Measurements from ENCODE around the gene FGFRL1.

The FGFRL1 gene

DNA sequence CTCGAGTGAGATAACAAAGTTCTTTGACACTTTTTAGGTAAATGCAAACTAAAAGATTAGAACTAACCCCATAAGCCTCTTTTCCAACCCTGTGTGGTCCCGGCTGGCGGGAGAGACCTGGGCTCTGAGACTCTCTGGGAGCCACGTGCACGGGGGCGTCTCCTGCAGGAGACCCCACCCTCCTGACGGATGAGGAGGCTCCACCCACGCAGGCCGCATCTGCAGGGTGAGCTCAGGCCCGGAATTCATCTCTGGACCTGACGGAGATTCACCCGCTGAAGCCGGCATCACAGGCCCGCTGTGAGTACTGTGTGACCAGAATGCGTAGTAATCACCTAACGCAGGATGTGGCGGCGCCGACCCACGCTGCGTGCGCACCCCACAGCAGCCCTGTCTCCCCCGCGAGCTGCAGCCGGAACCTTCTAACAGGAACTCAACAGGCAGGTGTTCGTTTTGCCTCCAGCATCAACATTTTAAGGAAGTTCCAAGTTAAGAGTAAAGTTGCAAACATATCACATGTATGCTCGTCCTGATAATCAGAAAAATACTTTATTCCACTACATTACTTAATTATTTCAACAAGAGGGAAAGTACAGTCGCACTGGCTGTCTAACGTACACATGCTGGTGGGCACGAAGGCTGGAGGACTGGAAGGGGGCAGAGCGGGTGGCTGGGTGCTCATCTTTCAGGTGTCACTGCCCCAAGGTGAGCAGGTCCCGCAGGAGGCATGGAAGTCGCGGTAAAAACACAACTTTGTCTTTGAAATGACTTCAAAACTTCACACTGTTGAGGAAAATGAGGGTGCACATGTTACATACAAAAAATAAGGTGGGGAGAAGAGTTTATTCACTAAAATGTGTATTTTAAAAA is 44.5 kb downstream of the FGFRL1 start:
- peak; percentile 61 for DNase-seq

DNA sequence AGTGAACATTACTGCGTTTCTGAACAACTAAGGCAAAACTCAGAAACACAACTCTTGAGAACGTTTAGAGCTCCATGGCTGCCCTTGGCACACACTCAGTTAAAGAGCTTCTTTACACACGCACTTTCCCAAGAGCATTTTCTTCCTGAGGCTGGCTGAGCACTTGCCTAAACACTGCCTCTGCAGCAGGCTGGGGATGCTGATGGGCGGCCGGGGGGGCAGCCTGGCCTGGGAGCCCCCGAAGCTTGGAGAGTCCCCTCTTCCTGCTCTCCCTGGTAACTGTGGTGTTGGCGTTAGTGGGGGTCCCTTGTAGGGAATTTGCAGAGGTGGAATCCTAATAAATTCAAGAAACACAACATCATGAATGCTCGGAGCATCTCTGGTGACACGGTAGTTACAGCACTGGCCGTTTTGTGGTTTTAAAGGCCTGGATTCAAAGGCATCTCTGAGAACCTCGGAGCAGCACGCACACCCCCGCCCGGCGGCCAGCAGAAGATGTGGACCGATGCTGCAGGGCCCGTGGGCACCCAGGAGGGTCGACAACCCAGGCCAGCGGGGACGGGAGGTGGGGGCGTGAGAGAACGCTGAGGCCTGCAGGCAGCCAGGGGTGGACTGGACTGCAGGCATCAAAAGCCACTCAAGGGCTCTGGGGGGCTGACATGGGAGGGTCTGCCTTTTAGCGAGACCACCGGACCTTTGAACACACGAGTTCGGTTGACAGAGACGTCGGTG is 45.4 kb downstream of the FGFRL1 start:
- no peak for DNase-seq

DNA sequence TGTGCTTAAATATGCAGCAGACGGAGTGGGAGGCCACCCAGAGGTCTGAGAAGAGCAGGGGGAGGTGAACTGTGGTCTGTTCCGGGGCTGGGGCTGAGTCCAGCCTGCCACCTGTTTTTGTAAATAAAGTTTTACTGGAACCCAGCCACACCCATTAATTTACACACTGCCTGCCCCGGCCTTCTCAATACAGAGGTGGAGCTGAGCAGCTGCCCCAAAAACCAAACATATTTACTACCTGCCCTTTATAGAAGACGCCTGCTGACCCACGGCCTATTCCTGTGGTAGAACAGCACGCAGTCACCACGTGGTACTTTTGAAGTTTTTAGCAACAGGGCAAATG is 45.9 kb downstream of the FGFRL1 start:
- no peak for DNase-seq

DNA sequence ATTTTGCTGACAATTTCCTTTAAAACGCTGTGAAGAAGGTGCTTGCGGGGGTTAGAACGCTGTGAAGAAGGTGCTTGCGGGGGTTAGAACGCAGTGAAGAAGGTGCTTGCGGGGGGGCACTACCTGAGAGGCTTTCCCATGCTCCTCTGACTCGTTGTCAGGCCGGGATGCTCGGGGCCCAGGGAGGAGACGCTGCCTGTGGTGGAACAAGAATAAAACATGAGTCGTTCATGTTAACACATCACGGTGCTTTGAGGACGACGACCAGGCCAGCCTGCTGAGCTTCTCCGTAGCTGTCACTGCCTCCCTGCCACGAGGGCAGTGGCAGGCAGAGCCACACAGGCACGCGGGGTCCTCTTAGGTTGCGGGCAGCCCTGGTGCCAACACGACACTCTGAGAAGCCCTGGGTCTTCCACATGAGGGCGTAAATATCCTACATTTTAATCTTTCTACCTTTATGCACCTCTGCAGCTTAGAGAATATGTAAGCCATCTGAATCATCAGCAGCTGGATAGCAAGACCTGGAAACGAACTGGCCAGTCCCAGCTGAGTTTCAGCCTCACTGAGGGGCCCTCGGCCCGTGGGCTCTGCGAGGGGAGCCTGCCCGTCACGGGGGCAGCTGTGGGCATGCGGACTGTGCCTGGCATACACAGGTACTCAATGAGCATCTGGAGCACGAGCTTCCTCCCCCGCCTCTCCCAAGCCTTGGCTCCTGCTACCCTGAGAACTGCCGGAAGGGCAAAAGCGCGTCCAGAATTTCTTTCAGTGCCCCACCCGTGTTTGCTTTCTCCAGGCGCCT is 47.0 kb downstream of the FGFRL1 start:
- DNase-seq = no peak

DNA sequence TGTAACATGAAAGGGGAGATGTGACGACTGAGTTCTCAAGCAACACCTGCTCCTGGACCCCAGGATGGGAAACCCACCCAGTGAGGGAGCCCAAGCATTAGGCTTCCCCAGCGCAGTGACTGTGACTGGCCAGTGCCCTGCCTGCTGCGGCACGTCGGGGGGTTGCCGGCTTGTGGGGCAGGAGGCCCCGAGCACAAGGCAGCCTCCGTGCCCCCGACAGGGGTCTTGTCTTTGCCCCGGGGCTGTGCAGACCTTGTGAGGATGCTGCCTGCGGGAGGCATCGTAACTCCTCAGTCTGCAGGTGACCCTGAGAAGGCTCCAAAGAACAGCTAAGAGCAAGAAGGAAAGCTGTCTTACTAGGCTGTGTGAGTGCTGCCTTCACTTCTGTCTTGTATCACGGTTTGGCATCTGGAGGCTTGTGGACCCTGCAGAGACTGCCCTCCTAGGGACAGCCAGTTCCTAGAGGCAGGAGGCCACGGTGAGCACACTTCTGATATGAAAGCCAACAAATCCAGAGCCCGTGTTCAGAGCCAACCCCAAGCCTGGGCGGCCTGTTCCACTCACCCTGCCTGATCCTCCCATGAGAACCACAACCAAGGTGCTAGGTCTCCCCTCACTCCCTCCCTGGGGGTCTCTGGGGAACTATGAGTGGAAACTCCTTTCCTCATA is 47.7 kb downstream of the FGFRL1 start:
- no peak for DNase-seq

DNA sequence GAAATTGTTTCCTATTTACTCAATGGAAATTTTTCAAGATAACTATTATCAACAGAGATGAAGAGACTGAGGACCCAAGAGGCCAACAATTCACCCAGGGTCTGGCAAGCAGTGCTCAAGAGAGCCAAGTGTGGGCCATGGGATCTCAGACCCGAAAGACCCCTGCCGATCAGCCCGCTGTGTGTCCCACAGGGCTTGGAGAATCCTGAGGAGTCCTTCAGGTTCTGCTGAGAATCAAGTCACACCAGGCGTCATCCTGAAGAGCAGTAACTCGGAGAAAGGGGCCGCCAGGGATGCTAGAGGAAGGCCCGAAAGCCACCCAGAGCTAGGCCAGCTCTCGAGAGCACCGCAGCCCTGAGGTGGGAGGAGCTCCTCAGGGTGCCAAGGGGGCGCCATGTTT is 48.7 kb downstream of the FGFRL1 start:
- no peak for DNase-seq

DNA sequence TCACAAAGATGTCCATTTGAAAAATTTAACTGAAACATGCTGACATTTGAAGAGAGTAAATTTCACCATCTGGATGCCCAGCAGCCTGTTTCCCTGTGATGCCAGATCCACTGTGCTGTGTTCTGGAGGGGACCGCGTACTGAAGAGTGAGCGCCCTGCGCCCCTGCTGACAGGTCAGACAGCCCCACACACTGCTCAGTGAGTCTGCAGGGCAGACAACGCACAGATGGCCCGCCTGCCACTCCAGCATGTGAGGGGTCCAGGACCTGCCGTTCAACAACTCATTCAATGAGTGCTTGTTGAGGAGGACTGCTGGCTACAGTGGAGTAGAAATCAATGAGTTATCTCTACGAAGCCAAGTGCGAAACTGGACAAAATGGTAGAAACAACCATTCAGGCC is 49.2 kb downstream of the FGFRL1 start:
- no peak for DNase-seq

DNA sequence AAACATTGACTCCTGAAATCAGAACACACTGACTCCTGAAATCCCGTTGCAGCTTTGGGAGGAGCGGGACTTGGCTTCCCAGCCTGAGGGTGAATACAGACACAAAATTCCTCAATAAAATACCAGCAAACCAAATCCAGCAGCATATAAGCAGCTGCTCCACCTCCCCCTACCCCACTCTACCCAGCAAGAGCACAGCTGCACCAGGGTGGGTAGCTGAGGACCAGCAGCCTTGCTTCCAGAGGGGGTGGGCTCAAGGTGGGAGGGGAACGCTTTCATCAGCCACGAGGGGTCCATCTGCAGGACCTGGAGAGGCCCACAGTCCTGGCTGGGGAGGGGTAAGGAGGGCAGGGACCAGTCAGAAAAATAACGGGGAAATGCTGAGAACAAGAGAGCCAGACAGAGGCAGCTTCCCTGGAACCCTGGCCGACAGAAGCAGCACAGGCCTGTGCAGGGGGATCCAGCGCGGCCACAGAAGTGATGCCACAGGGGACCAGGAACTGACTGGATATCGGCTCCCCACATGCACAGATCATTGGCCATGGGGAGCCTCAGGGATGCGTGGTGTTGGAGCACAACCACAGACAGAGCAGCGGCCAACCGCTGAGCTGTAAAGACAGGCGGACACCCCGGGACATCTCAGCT is 49.8 kb downstream of the FGFRL1 start:
- DNase-seq = no peak

DNA sequence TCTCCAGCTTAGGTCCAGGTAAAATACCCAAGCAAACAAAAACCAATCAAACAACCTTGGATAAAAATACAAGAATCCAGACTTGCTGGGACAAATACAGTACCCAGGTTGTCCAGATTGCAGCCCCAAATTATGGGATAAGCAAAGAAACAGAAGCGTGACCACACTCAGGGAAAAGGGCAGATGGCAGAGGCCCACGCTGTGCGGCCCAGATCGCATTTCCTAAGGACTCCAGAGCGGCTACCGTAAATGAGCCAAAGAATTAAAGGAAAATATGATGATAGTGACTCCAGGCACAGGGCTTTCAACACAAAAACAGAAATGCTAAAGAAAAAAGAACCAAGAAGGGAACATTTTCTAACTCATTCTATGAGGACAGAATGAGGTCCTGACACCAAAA is 50.3 kb downstream of the FGFRL1 start:
- no peak for DNase-seq

DNA sequence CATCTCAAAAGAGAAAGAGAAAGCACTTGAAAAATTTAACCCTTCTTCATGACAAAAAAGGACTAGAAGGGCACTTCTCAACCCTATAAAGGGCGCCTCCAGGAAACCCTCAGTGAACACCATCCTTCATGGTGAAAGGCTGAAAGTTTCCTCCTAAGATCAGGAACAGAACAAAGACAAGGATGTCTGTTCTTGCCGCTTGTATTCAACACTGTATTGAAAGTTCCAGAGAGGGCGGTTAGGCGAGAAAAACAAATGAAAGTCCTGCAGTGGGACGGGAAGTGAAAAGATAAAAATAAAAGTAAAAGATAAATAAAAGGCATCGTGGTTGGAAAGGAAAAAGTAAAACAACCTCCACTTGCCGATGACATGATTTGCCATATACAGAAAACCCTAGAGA is 51.0 kb downstream of the FGFRL1 start:
- DNase-seq = no peak

DNA sequence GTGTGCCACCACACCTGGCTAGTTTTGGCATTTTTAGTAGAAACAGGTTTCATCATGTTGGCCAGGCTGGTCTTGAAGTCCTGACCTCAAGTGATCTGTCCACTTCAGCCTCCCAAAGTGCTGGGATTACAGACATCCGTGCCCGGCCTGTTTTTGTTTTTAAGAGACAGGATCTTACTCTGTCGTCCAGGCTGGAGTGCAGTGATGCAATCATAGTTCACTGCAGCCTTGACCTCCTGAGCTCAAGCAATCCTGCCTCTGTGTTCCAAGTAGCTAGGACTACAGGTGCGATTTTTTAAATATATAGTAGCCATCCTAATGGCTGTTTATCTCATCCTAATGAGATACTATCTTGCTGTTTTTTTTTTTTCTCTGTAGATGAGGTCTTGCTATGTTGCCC is 54.3 kb downstream of the FGFRL1 start:
- no peak for DNase-seq

DNA sequence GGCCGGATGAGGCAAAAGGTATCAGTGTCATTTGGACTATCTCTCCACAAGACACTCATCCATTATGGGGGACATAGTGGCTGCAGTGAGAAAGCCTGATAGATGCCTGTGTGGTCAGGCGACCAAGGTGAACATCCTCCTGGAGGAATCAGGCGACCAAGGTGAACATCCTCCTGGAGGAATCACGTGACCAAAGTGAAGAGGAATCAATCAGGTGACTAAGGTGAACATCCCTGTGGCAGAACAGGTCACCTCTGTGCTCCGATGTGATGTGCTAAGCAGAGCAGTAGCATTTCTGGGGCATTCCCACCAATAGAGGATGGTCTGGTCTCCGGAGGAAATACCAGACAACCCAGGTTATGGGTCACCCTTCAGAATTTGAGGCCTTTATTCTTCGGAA is 58.0 kb downstream of the FGFRL1 start:
- no peak for DNase-seq

DNA sequence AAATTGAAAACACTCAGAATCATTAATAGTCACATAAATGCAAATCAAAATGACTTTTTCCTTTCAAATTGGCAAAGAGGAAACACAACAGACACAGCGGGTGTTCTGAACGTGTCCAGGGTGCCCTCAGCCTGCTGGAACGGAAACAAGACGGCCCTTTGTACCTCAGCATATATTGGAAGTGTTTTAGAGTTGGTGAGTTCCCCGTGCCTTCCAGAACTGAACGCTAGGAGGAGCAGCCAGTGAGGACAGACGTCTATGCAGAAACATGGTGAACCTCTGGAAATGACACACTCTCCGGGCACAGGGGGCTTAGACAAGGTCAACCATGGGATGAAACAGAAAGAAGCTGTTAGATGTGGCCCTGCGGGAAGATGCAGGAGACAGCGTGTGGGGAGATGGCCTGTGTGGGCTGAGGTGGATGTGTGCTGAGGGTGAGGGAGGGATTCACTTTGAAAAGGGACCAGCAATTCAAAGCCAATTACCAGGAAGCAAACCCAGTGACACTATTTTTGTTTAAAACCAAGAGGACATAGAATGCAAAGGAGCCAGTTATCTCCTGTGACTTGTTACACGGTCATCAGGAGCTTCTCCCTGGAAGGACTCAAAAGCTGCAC is 61.5 kb downstream of the FGFRL1 start:
- DNase-seq = no peak

DNA sequence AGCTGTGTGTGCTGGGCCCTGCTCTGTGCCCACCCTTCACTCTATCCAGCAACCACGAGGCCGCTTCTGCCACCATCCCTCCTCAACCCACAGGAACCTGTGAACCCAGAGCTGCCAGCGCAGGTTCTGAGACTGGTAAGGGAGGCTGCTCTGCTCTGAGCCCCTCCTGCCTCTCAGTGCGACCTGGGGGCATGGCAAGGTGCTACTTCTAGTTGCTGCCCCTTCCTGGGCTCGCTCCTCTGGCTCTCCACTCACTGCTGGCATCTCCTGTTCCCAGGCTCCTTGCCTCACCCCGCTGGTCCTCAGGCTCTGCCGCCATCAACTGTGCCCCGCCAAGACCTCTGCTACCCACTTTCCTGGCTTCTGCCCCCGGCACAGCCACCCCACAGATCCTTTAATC is 62.7 kb downstream of the FGFRL1 start:
- no peak for DNase-seq

DNA sequence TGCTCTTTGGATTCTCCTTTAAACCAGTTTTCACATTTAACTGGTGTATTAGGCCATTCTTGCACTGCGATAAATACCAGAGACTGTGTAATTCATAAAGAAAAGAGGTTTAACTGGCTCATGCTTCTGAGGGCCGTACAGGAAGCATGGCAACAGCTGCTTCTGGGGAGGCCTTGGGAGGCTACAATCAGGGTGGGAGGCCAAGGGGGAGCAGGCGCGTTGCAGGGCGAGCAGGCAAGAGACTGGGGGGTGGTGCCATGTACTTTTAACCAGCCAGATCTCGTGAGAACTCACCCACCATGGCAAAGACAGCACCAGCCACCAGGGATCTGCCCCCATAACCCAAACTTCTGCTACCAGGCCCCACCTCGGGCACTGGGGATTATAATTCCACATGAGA is 63.8 kb downstream of the FGFRL1 start:
- DNase-seq = no peak

DNA sequence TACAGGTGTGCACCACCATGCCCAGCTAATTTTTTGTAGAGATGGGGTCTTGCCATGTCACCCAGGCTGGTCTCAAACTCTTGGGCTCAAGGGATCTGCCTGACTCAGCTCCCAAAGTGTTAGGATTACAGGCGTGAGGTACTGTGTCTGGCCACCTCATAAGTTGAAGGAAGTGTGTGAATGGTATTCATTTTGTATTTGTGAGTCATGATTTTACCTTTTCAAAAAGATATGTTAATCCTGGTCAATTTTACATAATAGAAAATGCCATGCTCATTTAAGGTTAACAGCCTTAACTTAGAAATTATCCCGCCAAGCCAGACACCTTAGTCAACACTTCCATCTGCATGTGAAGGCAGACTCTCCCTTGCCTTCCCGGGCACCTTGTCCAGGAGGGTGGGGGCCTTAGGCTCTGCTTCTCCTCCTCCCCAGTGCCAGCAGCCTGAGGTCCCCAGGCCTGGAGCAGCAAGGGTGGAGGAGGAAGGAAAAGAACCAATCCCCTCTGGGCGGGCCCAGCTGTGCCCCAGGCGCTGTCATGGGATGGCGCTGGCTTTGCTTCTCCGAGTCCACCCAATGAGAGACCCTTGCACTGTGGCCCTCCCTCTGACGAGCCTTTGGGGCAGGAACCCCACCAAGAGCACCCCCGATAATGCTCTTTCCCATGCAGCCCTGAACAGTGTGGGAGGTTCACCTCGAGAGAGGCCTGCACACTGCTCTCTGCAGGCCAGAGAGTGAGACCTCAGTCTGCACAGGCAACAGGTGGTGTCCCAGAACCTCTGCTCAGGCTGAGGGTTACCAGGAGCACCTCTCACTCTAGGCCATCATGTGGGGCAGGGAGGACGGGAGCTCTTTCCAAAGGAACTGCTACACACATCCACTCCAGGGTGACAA is 64.6 kb downstream of the FGFRL1 start:
- no peak for DNase-seq

Measured in left hindlimb (tissue), 1 donor.